Esophagus muscularis mucosa (tissue), 4 donors: ENCODE measurements around the gene SASH1. TPM values are rescaled to one million over a fixed set of nuclear protein-coding genes. Genes with fewer than 3 reads are reported as not detected.

Experiments used
- DNase-seq: peaks from one replicate; pipeline ENCODE4 v3.0.0-alpha.2; 2017; ENCODE audit errors: extremely low spot score
- H3K27ac ChIP-seq, 4 donors: fragments of 200-600 bp; sonication (generic); replicated peaks in 1 of 4; 1 replicate in 3 of 4; 2 replicates in 1 of 4; pipeline ENCODE4 v1.5.1; 2016 to 2019; ENCODE audit warnings: mild to moderate bottlenecking in 1 of 4
- H3K27me3 ChIP-seq, 4 donors: fragments of 200-600 bp; sonication (generic); one replicate each; pipeline versions ENCODE4 v1.5.1 to v1.6.0; 2016 to 2019
- H3K36me3 ChIP-seq, 4 donors: fragments of 200-600 bp; sonication (generic); one replicate each; pipeline ENCODE4 v1.5.1; 2016 to 2019
- H3K4me1 ChIP-seq, 4 donors: fragments of 200-600 bp; sonication (generic); one replicate each; pipeline ENCODE4 v1.5.1; 2016 to 2019
- H3K4me3 ChIP-seq, 4 donors: fragments of 200-600 bp; sonication (generic); 1 replicate in 2 of 4; 2 replicates in 2 of 4; pipeline ENCODE4 v1.5.1; 2016 to 2019; ENCODE audit warnings: mild to moderate bottlenecking in 4 of 4, moderate library complexity in 1 of 4
- H3K9me3 ChIP-seq, 4 donors: fragments of 200-600 bp; sonication (generic); 1 replicate in 3 of 4; 2 replicates in 1 of 4; pipeline ENCODE4 v1.5.1; 2016 to 2019
- CTCF ChIP-seq, 3 experiments: fragments of 200-600 bp in 2 of 3; fragments of 450-650 bp in 1 of 3; sonication (generic) in 2 of 3; IDR thresholded peaks; one replicate each; pipeline ENCODE4 v1.5.1; 2017 to 2019; ENCODE audit warnings: antibody characterized with exemption in 3 of 3, mild to moderate bottlenecking in 2 of 3, moderate library complexity in 1 of 3
- EP300 ChIP-seq: sonication (generic); formaldehyde crosslinking; IDR thresholded peaks from one replicate; pipeline ENCODE4 v1.6.1; 2017; ENCODE audit warnings: antibody characterized with exemption
- POLR2A ChIP-seq: fragments of 450-650 bp; IDR thresholded peaks from one replicate; pipeline ENCODE4 v1.6.1; 2017; ENCODE audit warnings: antibody characterized with exemption, moderate library complexity, mild to moderate bottlenecking, low read depth
- POLR2AphosphoS5 ChIP-seq, 2 donors: sonication (generic); formaldehyde crosslinking; IDR thresholded peaks; one replicate each; pipeline ENCODE4 v1.6.1; 2017; ENCODE audit warnings: antibody characterized with exemption in 2 of 2
- WGBS: methylation state at CpG from one replicate; pipeline ENCODE4 v1.1.5; 2018; 5-methylcytosine and 5-hydroxymethylcytosine counted together
- intact Hi-C: fragments of 100-400 bp; cut with DNase I; formaldehyde crosslinking; loops from one replicate; pipeline ENCODE4 v1.15.1; 2023
- total RNA-seq, 4 donors: library from RNA; depleted of rRNA; stranded (reverse); fragments of >200 nt; gene quantifications; one replicate each; pipeline versions ENCODE4 v1.1.0 to v1.2.1, GENCODE V29; 2016

Gene SASH1
- total RNA-seq, 4 donors from 2014 or later = 56.5 to 86.6 (median 70.3) TPM

GRCh38 chr6:148382861-148383260 is 40.2 kb downstream of the SASH1 start:
- Histone ChIP-seq H3K9me3 (no peaks in the 10 kb centered on the region), H3K4me1 (peaks cover 6 to 34% (median 18%) of the 10 kb centered on the region in 4 donors), H3K27ac (no peak overlapping the region), H3K36me3 (no peaks in the 10 kb centered on the region), H3K4me3 (no peak overlapping the region), H3K27me3 (no peaks in the 10 kb centered on the region)
- TF ChIP-seq EP300 (no peak), POLR2A (no peak), CTCF (IDR thresholded peaks at IDR 0.05) (no peak)
- no peak for DNase-seq
- intact Hi-C loops = no loop called here
- 81% methylated on average over 9 of the region's 9 CpGs for WGBS

GRCh38 chr6:148383658-148384368 is 41.2 kb downstream of the SASH1 start:
- H3K4me1 ChIP-seq = peaks cover 6 to 35% (median 24%) of the 10 kb centered on the region in 4 donors
- no peaks in the 10 kb centered on the region for H3K9me3 ChIP-seq
- WGBS = 76% methylated on average over 10 of the region's 10 CpGs
- intact Hi-C loops = no loop called here
- no peak overlapping the region for H3K4me3 ChIP-seq
- H3K27me3 ChIP-seq = no peaks in the 10 kb centered on the region
- no peaks in the 10 kb centered on the region for H3K36me3 ChIP-seq
- TF ChIP-seq POLR2AphosphoS5 (IDR thresholded peaks at IDR 0.05) (no peak), POLR2A (no peak), EP300 (no peak), CTCF (IDR thresholded peaks at IDR 0.05) (no peak)
- H3K27ac ChIP-seq = no peak overlapping the region
- no peak for DNase-seq

- Histone ChIP-seq H3K36me3 (peaks cover 0 to 6% (median 0%) of the 10 kb centered on the region in 4 donors), H3K9me3 (no peaks in the 10 kb centered on the region), H3K27me3 (no peaks in the 10 kb centered on the region), H3K27ac (no peak overlapping the region), H3K4me3 (no peak overlapping the region), H3K4me1 (peaks cover 6 to 35% (median 23%) of the 10 kb centered on the region in 4 donors)
- 71% methylated on average over 2 of the region's 2 CpGs for WGBS
- DNase-seq = no peak
- intact Hi-C loops = no loop called here
- TF ChIP-seq POLR2AphosphoS5 (IDR thresholded peaks at IDR 0.05) (no peak), POLR2A (no peak), CTCF (IDR thresholded peaks at IDR 0.05) (no peak), EP300 (no peak)
Observed at GRCh38 chr6:148385379-148385778, 42.7 kb downstream of the SASH1 start.

- DNase-seq = no peak
- WGBS = 73% methylated on average over 5 of the region's 5 CpGs
Observed at GRCh38 chr6:148388521-148388920, 45.9 kb downstream of the SASH1 start.

More at GRCh38 chr6:148388521-148388920, 45.9 kb downstream of the SASH1 start:
- Histone ChIP-seq H3K4me3 (no peak overlapping the region), H3K27ac (no peak overlapping the region), H3K4me1 (peaks cover 0 to 24% (median 21%) of the 10 kb centered on the region in 4 donors), H3K9me3 (no peaks in the 10 kb centered on the region), H3K27me3 (no peaks in the 10 kb centered on the region), H3K36me3 (peaks cover 0 to 15% (median 0%) of the 10 kb centered on the region in 4 donors)
- intact Hi-C loops = no loop called here
- TF ChIP-seq POLR2A (no peak), EP300 (no peak), POLR2AphosphoS5 (IDR thresholded peaks at IDR 0.05) (no peak), CTCF (IDR thresholded peaks at IDR 0.05) (no peak)
